H1 (cell line): ENCODE data around the gene VSIG10L2. TPM values are rescaled to one million over a fixed set of nuclear protein-coding genes. Genes with fewer than 3 reads are reported as not detected.

Source experiments
- CTCF ChIA-PET: fragments of 300-600 bp; sonication (Branson Sonifier 250); formaldehyde crosslinking; loops from one replicate; lab custom pipeline; 2021; ENCODE audit not compliant: partially characterized antibody; lab: Charles Lee
- POLR2A ChIA-PET: fragments of 300-600 bp; sonication (Branson Sonifier 250); formaldehyde crosslinking; loops from one replicate; lab custom pipeline; 2021; ENCODE audit warnings: inconsistent platforms; ENCODE audit not compliant: partially characterized antibody; lab: Charles Lee
- DNase-seq, 2 experiments: peaks; one replicate each; pipeline versions ENCODE4 v3.0.0 to v3.0.0-alpha.2; 2010 to 2022; ENCODE audit warnings: low spot score in 2 of 2, low read depth in 1 of 2, mixed read lengths in 1 of 2
- FAIRE-seq: peaks from 2 replicates; lab custom pipeline; 2011; peaks lifted over from hg19 to GRCh38; lab: Jason Lieb, UNC
- H2AFZ ChIP-seq: 2 replicates; pipeline ENCODE4 v1.8.1; 2012; ENCODE audit warnings: low read length, inconsistent platforms
- H2AK5ac ChIP-seq: 2 replicates; pipeline ENCODE4 v1.6.1; 2013; ENCODE audit warnings: low read depth, low read length
- H2BK120ac ChIP-seq: replicated peaks from 2 replicates; pipeline ENCODE3; 2013; ENCODE audit warnings: low read depth, low read length, inconsistent platforms
- H2BK12ac ChIP-seq: 2 replicates; pipeline ENCODE4 v1.6.1; 2013; ENCODE audit warnings: low read depth, low read length
- H2BK15ac ChIP-seq: 2 replicates; pipeline ENCODE4 v1.6.1; 2013; ENCODE audit warnings: low read length
- H2BK20ac ChIP-seq: 2 replicates; pipeline ENCODE4 v1.6.1; 2013; ENCODE audit warnings: low read length
- H2BK5ac ChIP-seq: 2 replicates; pipeline ENCODE4 v1.6.1; 2013; ENCODE audit warnings: low read depth, low read length
- H3K14ac ChIP-seq: 2 replicates; pipeline ENCODE4 v1.6.1; 2013; ENCODE audit warnings: inconsistent platforms; ENCODE audit not compliant: insufficient read length
- H3K18ac ChIP-seq: 2 replicates; pipeline ENCODE4 v1.6.1; 2013; ENCODE audit warnings: low read length; ENCODE audit errors: extremely low read depth
- H3K23ac ChIP-seq: 2 replicates; pipeline ENCODE4 v1.6.1; 2013; ENCODE audit warnings: inconsistent platforms; ENCODE audit not compliant: insufficient read length
- H3K23me2 ChIP-seq: 2 replicates; pipeline ENCODE4 v1.6.1; 2013; ENCODE audit warnings: low read depth, low read length
- H3K27ac ChIP-seq: 2 replicates; pipeline ENCODE4 v1.6.1; 2011; ENCODE audit warnings: low read depth, low read length, inconsistent platforms
- H3K27me3 ChIP-seq, 4 experiments: replicated peaks in 1 of 4; 1 replicate in 1 of 4; 2 replicates in 3 of 4; pipeline versions ENCODE4 v1.6.1 to v1.8.1; 2011 to 2013; ENCODE audit warnings: low read length in 3 of 4, mild to moderate bottlenecking in 3 of 4, inconsistent platforms in 2 of 4, mixed read lengths in 2 of 4, moderate library complexity in 1 of 4; ENCODE audit not compliant: control insufficient read depth in 3 of 4, insufficient read depth in 3 of 4; ENCODE audit errors: extremely low read depth in 1 of 4
- H3K36me3 ChIP-seq, 4 experiments: 2 replicates each; pipeline versions ENCODE4 v1.6.1 to v1.8.1; 2011 to 2013; ENCODE audit warnings: mild to moderate bottlenecking in 4 of 4, low read length in 3 of 4, moderate library complexity in 2 of 4, control low read depth in 1 of 4, inconsistent platforms in 1 of 4; ENCODE audit not compliant: insufficient read depth in 4 of 4, control insufficient read depth in 2 of 4
- H3K4ac ChIP-seq: replicated peaks from 2 replicates; pipeline ENCODE3; 2013; ENCODE audit warnings: low read length, low read depth, mixed read lengths, inconsistent platforms; ENCODE audit not compliant: insufficient read length
- H3K4me1 ChIP-seq, 4 experiments: replicated peaks in 1 of 4; 1 replicate in 1 of 4; 2 replicates in 3 of 4; pipeline versions ENCODE4 v1.6.1 to v1.8.1; 2011 to 2013; ENCODE audit warnings: low read length in 3 of 4, inconsistent platforms in 2 of 4, mixed read lengths in 1 of 4; ENCODE audit not compliant: insufficient read depth in 4 of 4, control insufficient read depth in 3 of 4
- H3K4me2 ChIP-seq, 2 experiments: 2 replicates each; pipeline versions ENCODE4 v1.6.1 to v1.8.1; 2011 to 2013; ENCODE audit warnings: low read depth in 2 of 2, low read length in 2 of 2, control low read depth in 1 of 2, inconsistent platforms in 1 of 2, mild to moderate bottlenecking in 1 of 2; ENCODE audit not compliant: insufficient read depth in 1 of 2
- H3K4me3 ChIP-seq, 4 experiments: fragments of 200-600, 300-600 bp in 1 of 4; sonication (generic), shearing (Covaris generic), sonication (Bioruptor Twin) in 1 of 4; 2 replicates each; pipeline versions ENCODE4 v1.5.1 to v1.8.1; 2011 to 2016; ENCODE audit warnings: low read length in 4 of 4, low read depth in 3 of 4, control low read depth in 2 of 4, inconsistent platforms in 2 of 4, mild to moderate bottlenecking in 2 of 4, mixed read lengths in 1 of 4, moderate library complexity in 1 of 4; ENCODE audit not compliant: insufficient read depth in 2 of 4; ENCODE audit errors: extremely low read depth in 1 of 4
- H3K56ac ChIP-seq: replicated peaks from 2 replicates; pipeline ENCODE3; 2013; ENCODE audit warnings: low read depth, mild to moderate bottlenecking, mixed read lengths, low read length, inconsistent platforms; ENCODE audit not compliant: insufficient read length
- H3K79me1 ChIP-seq: 2 replicates; pipeline ENCODE4 v1.6.1; 2013; ENCODE audit warnings: low read depth, low read length, control low read depth
- H3K79me2 ChIP-seq, 2 experiments: 2 replicates each; pipeline versions ENCODE4 v1.6.1 to v1.8.1; 2012 to 2013; ENCODE audit warnings: low read length in 2 of 2, mild to moderate bottlenecking in 2 of 2, inconsistent platforms in 1 of 2; ENCODE audit not compliant: insufficient read depth in 2 of 2, control insufficient read depth in 1 of 2
- H3K9ac ChIP-seq, 4 experiments: replicated peaks in 1 of 4; 1 replicate in 1 of 4; 2 replicates in 3 of 4; pipeline versions ENCODE4 v1.6.1 to v1.8.1; 2011 to 2013; ENCODE audit warnings: low read depth in 3 of 4, low read length in 3 of 4, control low read depth in 2 of 4, mild to moderate bottlenecking in 2 of 4, moderate library complexity in 2 of 4, inconsistent platforms in 1 of 4; ENCODE audit errors: extremely low read depth in 1 of 4
- H3K9me3 ChIP-seq, 2 experiments: 2 replicates each; pipeline versions ENCODE4 v1.6.1 to v1.8.1; 2012 to 2013; ENCODE audit warnings: mild to moderate bottlenecking in 2 of 2, moderate library complexity in 2 of 2, control low read depth in 1 of 2, inconsistent platforms in 1 of 2, low read depth in 1 of 2, low read length in 1 of 2, mixed read lengths in 1 of 2; ENCODE audit not compliant: insufficient read depth in 2 of 2
- H4K20me1 ChIP-seq, 2 experiments: replicated peaks in 1 of 2; 2 replicates each; pipeline versions ENCODE3 to v1.8.1; 2011 to 2013; ENCODE audit warnings: inconsistent platforms in 2 of 2, low read length in 2 of 2, mild to moderate bottlenecking in 1 of 2; ENCODE audit not compliant: insufficient read depth in 2 of 2, control insufficient read depth in 1 of 2
- H4K5ac ChIP-seq: 2 replicates; pipeline ENCODE4 v1.6.1; 2013; ENCODE audit warnings: low read length, low read depth, mixed read lengths, inconsistent platforms; ENCODE audit not compliant: insufficient read length
- H4K8ac ChIP-seq: 2 replicates; pipeline ENCODE4 v1.8.0; 2013; ENCODE audit warnings: mild to moderate bottlenecking, moderate library complexity, low read length, inconsistent platforms; ENCODE audit not compliant: insufficient read depth; ENCODE audit errors: extremely low read depth
- H4K91ac ChIP-seq: replicated peaks from 2 replicates; pipeline ENCODE3; 2013; ENCODE audit warnings: low read length, mixed read lengths, inconsistent platforms; ENCODE audit not compliant: insufficient read length
- SAP30 ChIP-seq: fragments of 300-600 bp; sonication (generic); IDR thresholded peaks from 2 replicates; pipeline ENCODE4 v1.7.1; 2012; ENCODE audit warnings: low read length, moderate library complexity, mild to moderate bottlenecking, inconsistent platforms; ENCODE audit not compliant: insufficient read depth, insufficient replicate concordance
- TBP ChIP-seq: IDR thresholded peaks from 2 replicates; pipeline ENCODE4 v1.6.1; 2011; ENCODE audit warnings: low read depth, low read length, improper control_type of control experiment
- WGBS, 2 experiments: shearing (Covaris generic) in 1 of 2; methylation state at CpG; one replicate each; pipeline versions ENCODE4 v1.1.6 to v1.1.7; 2013 to 2015; ENCODE audit warnings: low lambda C conversion rate in 2 of 2, mixed read lengths in 2 of 2, inconsistent platforms in 1 of 2, low coverage in 1 of 2, missing lambda C conversion rate in 1 of 2; ENCODE audit not compliant: insufficient replicate concordance in 2 of 2, insufficient coverage in 1 of 2, insufficient read length in 1 of 2; ENCODE audit errors: extremely low coverage in 1 of 2, missing lambda C conversion rate in 1 of 2; 5-methylcytosine and 5-hydroxymethylcytosine counted together
- polyA plus RNA-seq, 7 experiments: library from polyadenylated mRNA; depleted of rRNA in 3 of 7; stranded (reverse) in 5 of 7; unstranded in 2 of 7; fragments of >200 nt in 5 of 7; fragments of 200-250 nt in 2 of 7; gene quantifications; 1 replicate in 5 of 7; 2 replicates in 1 of 7; 4 replicates in 1 of 7; pipeline versions ENCODE4 v1.2.1 to v1.2.3, GENCODE V29; 2011 to 2013; ENCODE audit warnings: missing spikeins in 2 of 7, mixed read lengths in 2 of 7
- total RNA-seq: library from RNA; stranded (reverse); fragmentation: NEBNext Ultra II Directional; extraction: Animal tissue kit (Norgen Biotek cat#: 25700); gene quantifications from 2 replicates; pipeline ENCODE4 v1.2.1, GENCODE V29; 2021
- TF ChIP-seq, protein P1 (sequence below): IDR thresholded peaks from 2 replicates; pipeline ENCODE4 v1.6.1; 2012; ENCODE audit warnings: inconsistent platforms
- TF ChIP-seq, protein P2 (sequence below): IDR thresholded peaks from 2 replicates; pipeline ENCODE4 v1.6.1; 2012; ENCODE audit warnings: inconsistent platforms

Gene VSIG10L2
- total and polyA plus RNA-seq, 2 of the 8 experiments (the other 6 are each of a cell fraction or from before 2014, with no cell fraction given), result not detected

DNA sequence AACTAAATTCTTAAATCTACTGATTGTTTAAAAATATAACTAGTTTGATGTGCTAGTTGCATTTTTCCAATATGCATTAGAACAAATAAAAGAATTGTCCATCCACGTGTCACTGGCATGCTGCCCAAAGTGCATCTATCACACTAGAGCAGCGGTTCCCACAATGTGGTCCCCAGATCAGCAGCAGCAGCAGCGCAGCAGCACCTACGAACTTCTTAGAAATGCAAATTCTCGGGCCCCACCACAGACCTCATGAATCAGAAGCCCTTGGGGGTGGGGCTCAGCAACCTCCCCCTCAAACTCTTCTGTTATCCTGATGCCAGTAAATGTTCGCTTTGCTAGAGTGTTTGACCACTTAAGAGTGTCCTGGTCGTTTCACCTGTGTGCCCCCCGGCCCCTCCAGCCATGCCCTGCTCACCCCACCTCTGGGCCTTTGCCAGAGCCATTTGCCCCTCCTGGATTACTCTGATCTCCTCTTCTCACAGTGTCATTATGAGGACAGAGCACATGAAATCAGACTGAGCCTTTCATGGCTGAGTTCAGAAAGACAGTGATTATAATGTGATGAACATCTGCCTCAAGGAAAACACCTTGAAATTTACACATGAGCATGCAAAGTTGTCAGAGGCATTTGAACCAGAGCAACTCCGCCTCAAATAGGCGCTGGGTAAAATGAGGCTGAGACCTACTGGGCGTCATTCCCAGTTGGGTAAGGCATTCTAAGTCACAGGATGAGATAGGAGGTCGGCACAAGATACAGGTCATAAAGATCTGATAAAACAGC, 12.6 kb upstream of the VSIG10L2 start:
- FAIRE-seq, result peak; percentile 19
- TF ChIP-seq, protein P1, sequence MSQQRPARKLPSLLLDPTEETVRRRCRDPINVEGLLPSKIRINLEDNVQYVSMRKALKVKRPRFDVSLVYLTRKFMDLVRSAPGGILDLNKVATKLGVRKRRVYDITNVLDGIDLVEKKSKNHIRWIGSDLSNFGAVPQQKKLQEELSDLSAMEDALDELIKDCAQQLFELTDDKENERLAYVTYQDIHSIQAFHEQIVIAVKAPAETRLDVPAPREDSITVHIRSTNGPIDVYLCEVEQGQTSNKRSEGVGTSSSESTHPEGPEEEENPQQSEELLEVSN, result 0 out of 2 replicates have a peak, but pooled peaks have one; percentile 12
- TF ChIP-seq, protein P2, sequence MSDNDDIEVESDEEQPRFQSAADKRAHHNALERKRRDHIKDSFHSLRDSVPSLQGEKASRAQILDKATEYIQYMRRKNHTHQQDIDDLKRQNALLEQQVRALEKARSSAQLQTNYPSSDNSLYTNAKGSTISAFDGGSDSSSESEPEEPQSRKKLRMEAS, result peak; percentile 46; the same call in 1 of the 2 replicates
- no peak for TF ChIP-seq TBP
- no peak for TF ChIP-seq SAP30

More for the DNA sequence above, 12.6 kb upstream of the VSIG10L2 start:
- Histone ChIP-seq H3K36me3 (no peaks in the 10 kb centered on the region), H3K27me3 (peaks cover 0 to 6% (median 2%) of the 10 kb centered on the region in 4 experiments; a peak in 2 of 7 replicates), H4K20me1 (no peaks in the 10 kb centered on the region), H3K79me2 (no peaks in the 10 kb centered on the region), H2BK5ac (peak overlapping the region; percentile 3; the same call in 1 of the 2 replicates), H4K5ac (no peak overlapping the region), H3K9me3 (no peaks in the 10 kb centered on the region), H3K23ac (no peak overlapping the region), H2BK120ac (no peak overlapping the region), H2AFZ (0 out of 2 replicates have a peak overlapping the region, but pooled peaks have one; percentile 0), H3K18ac (peak overlapping the region; percentile 52; the same call in 1 of the 2 replicates), H3K56ac (no peak overlapping the region), H3K14ac (no peak overlapping the region), H3K9ac (no peak overlapping the region), H3K23me2 (no peaks in the 10 kb centered on the region), H4K8ac (no peak overlapping the region; the same call in 1 of the 2 replicates), H3K4me2 (peak overlapping the region; percentile 33 to 65), H3K4ac (no peak overlapping the region), H2BK20ac (peak overlapping the region; percentile 2), H3K27ac (peak overlapping the region; percentile 20; the same call in 1 of the 2 replicates), H3K79me1 (no peaks in the 10 kb centered on the region), H4K91ac (no peak overlapping the region), H3K4me1 (peaks cover 6 to 14% (median 11%) of the 10 kb centered on the region in 4 experiments), H3K4me3 (peak overlapping the region in 1 of 4 experiments; percentile 3; a peak in 1 of 8 replicates), H2BK12ac (peak overlapping the region; percentile 71), H2BK15ac (no peak overlapping the region), H2AK5ac (no peak overlapping the region)
- peak in 1 of 2 experiments; percentile 19 for DNase-seq
- WGBS, 2 experiments, result 57% methylated on average over 12 of the region's 12 CpGs; no CpG with 5 or more reads in 1 of the 2 experiments
- ChIA-PET POLR2A (interaction anchor here (1.6 kb wide), 1 partner anchor 10 kb away, joined by 6 read pairs; no protein-coding TSS in a partner anchor), CTCF (interaction anchor here (1.0 to 7.0 kb wide), 5 partner anchors 9 to 261 kb away, joined by 5 to 76 read pairs (median 11); partner anchors contain the start of gene VSIG10L2)
